Measurements from ENCODE around the gene B3GALT5. TPM values are rescaled to one million over a fixed set of nuclear protein-coding genes. Genes with fewer than 3 reads are reported as not detected.

B3GALT5 gene
- polyA plus RNA-seq, 3 donors: not detected

GRCh38 chr21:39675993-39676661 is 63.4 kb downstream of the B3GALT5 start:
- H3K4me2 ChIP-seq (replicated peaks; ENCODE audit: extremely low read depth, low read length, poor library complexity, severe bottlenecking): no peak overlapping the region
- H3K4me1 ChIP-seq (ENCODE audit: control insufficient read depth in 1 of 2, insufficient read depth in 2 of 2, low read length in 2 of 2): no peaks in the 10 kb centered on the region
- TF ChIP-seq CTCF (IDR thresholded peaks at IDR 0.05): no peak
- Mint-ChIP-seq H3K27me3 (ENCODE audit: low read depth in 3 of 3) (peaks cover 1 to 3% (median 2%) of the 10 kb centered on the region in 3 donors), H3K4me3 (no peak overlapping the region), H3K36me3 (no peaks in the 10 kb centered on the region), H3K27ac (no peak overlapping the region), H3K4me1 (no peaks in the 10 kb centered on the region), H3K9me3 (peaks cover 0 to 9% (median 2%) of the 10 kb centered on the region in 7 donors)
- no peak overlapping the region for H3K27ac ChIP-seq (ENCODE audit: low read depth in 1 of 2, low read length in 2 of 2)
- no peaks in the 10 kb centered on the region for H4K20me1 ChIP-seq (ENCODE audit: insufficient read depth, low read length)
- H3K79me2 ChIP-seq (ENCODE audit: insufficient read depth, low read length): no peaks in the 10 kb centered on the region
- H3K4me3 ChIP-seq (replicated peaks in 1 of 3; ENCODE audit: low read depth in 2 of 3, low read length in 3 of 3): no peak overlapping the region
- H3K9ac ChIP-seq (ENCODE audit: insufficient read depth, low read length, poor library complexity, severe bottlenecking): no peak overlapping the region
- peaks cover 0 to 3% of the 10 kb centered on the region in 2 donors for H3K9me3 ChIP-seq (replicated peaks in 1 of 2; ENCODE audit: control insufficient read depth in 1 of 2, insufficient read depth in 1 of 2, low read length in 2 of 2)
- WGBS (ENCODE audit: insufficient coverage): 82% methylated on average over 11 of the region's 14 CpGs
- no peak overlapping the region for H2AFZ ChIP-seq (ENCODE audit: insufficient read depth, low read depth, low read length, poor library complexity, severe bottlenecking)
- H3K36me3 ChIP-seq (replicated peaks in 1 of 2; ENCODE audit: control insufficient read depth in 1 of 2, insufficient read depth in 2 of 2, low read length in 2 of 2): no peaks in the 10 kb centered on the region
- intact Hi-C loops (cut with micrococcal nuclease): no loop called here
- DNase-seq: no peak
- no peaks in the 10 kb centered on the region for H3K27me3 ChIP-seq (ENCODE audit: control insufficient read depth in 2 of 2, insufficient read depth in 2 of 2, low read length in 2 of 2)

- H3K79me2 ChIP-seq (ENCODE audit: insufficient read depth, low read length): no peaks in the 10 kb centered on the region
- no peak for DNase-seq
- H3K4me1 ChIP-seq (ENCODE audit: control insufficient read depth in 1 of 2, insufficient read depth in 2 of 2, low read length in 2 of 2): no peaks in the 10 kb centered on the region
- H2AFZ ChIP-seq (ENCODE audit: insufficient read depth, low read depth, low read length, poor library complexity, severe bottlenecking): no peak overlapping the region
- H3K9me3 Mint-ChIP-seq: peaks cover 0 to 11% (median 3%) of the 10 kb centered on the region in 7 donors
- intact Hi-C loops (cut with micrococcal nuclease): no loop called here
- peaks cover 0 to 5% (median 0%) of the 10 kb centered on the region in 3 donors for H3K27me3 Mint-ChIP-seq (ENCODE audit: low read depth in 3 of 3)
- H4K20me1 ChIP-seq (ENCODE audit: insufficient read depth, low read length): no peaks in the 10 kb centered on the region
- H3K4me2 ChIP-seq (replicated peaks; ENCODE audit: extremely low read depth, low read length, poor library complexity, severe bottlenecking): no peak overlapping the region
- H3K27me3 ChIP-seq (ENCODE audit: control insufficient read depth in 2 of 2, insufficient read depth in 2 of 2, low read length in 2 of 2): no peaks in the 10 kb centered on the region
- no peak overlapping the region for H3K4me3 Mint-ChIP-seq
- no peak for TF ChIP-seq CTCF (IDR thresholded peaks at IDR 0.05)
- H3K9ac ChIP-seq (ENCODE audit: insufficient read depth, low read length, poor library complexity, severe bottlenecking): no peak overlapping the region
- H3K36me3 ChIP-seq (replicated peaks in 1 of 2; ENCODE audit: control insufficient read depth in 1 of 2, insufficient read depth in 2 of 2, low read length in 2 of 2): no peaks in the 10 kb centered on the region
- H3K27ac Mint-ChIP-seq: no peak overlapping the region
- H3K9me3 ChIP-seq (replicated peaks in 1 of 2; ENCODE audit: control insufficient read depth in 1 of 2, insufficient read depth in 1 of 2, low read length in 2 of 2): peaks cover 0 to 3% of the 10 kb centered on the region in 2 donors
- H3K4me1 Mint-ChIP-seq: no peaks in the 10 kb centered on the region
- H3K27ac ChIP-seq (ENCODE audit: low read depth in 1 of 2, low read length in 2 of 2): no peak overlapping the region
- H3K36me3 Mint-ChIP-seq: no peaks in the 10 kb centered on the region
- 89% methylated on average over 1 of the region's 4 CpGs for WGBS (ENCODE audit: insufficient coverage)
- H3K4me3 ChIP-seq (replicated peaks in 1 of 3; ENCODE audit: low read depth in 2 of 3, low read length in 3 of 3): no peak overlapping the region
These were observed 67.5 kb downstream of the B3GALT5 start for GRCh38 chr21:39680216-39680615.
